Measurements from ENCODE around the gene FOCAD.

DNA sequence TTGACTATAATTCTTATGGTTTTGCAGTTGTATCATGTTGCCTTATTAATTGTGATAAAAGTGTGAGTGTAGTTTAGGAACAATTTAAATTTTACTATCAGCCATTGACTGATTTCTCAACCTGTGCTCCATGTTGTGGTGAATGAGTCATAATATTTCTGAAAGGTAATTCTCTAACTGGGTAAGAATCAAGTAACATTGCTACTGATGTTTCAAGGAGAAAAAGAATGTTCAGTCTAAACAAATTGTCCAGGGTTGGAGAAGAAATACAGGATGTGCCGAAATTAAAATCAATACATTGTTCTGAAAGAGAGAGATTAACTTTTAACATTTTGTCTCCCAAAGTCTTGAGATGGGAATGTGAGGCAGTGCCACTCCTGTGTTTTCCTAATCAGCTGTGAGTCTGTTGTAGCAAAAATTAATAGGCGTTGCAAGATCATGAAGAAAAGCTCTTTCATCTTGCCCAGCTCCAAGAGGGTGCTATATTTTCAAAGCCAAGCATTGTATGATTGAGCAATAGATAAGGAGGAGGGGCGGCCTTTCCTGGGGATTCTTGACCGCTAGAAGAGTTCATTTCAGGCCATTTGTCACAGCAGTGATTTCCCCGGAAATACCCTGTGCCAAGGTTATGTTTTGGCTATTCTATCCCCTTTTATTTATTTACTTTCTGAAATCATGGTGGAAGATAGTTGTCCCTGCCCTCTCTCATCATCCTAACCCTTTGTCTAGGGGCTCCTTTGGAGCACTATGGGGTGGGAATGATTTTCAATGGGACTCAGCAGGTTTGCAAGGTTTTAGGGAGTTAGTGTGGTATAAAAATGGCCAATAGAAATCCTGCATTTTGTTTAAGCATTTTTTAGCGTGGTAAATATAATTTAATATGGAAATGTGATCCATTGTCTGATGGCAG lies 151.6 kb downstream of the FOCAD start:
- TF ChIP-seq POLR2A (IDR thresholded peaks at IDR 0.05) (no peak), CTCF (IDR thresholded peaks at IDR 0.05) (no peak)
